OCI-M2 (cell line): ENCODE data around the gene ADAM15.

Experiments
- DNase-seq: peaks from one replicate; lab custom pipeline; 2025; ENCODE audit not compliant: unreplicated experiment; lab: John Stamatoyannopoulos, UW

Gene ADAM15

GRCh38 chr1:155012026-155012546 is 39.0 kb upstream of the ADAM15 start:
- DNase-seq: no peak

- DNase-seq: no peak
These were observed 38.1 kb upstream of the ADAM15 start for GRCh38 chr1:155012776-155013602.

DNA sequence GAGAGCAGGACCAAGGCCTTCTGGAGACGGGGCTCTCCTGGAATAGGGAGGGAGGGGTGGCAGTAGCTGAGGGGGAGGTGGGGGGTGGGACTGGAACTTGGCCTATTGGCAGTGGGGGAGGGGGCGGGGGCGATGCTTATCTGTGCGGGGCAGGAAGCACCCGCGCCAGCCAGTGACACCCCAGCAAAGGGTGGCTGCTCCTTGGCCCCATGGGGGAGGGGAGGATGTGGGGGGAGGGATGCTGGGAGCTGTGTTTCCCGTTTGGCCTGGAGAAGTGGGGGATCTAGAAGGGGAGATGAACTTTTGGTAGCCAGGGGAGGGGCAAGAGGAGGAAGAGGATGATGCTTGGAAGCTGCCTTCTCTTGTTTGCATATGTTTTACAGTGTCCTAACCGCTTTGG is 37.5 kb upstream of the ADAM15 start:
- no peak for DNase-seq

- DNase-seq: no peak
These were observed 36.2 kb upstream of the ADAM15 start for GRCh38 chr1:155014709-155015508.

DNA sequence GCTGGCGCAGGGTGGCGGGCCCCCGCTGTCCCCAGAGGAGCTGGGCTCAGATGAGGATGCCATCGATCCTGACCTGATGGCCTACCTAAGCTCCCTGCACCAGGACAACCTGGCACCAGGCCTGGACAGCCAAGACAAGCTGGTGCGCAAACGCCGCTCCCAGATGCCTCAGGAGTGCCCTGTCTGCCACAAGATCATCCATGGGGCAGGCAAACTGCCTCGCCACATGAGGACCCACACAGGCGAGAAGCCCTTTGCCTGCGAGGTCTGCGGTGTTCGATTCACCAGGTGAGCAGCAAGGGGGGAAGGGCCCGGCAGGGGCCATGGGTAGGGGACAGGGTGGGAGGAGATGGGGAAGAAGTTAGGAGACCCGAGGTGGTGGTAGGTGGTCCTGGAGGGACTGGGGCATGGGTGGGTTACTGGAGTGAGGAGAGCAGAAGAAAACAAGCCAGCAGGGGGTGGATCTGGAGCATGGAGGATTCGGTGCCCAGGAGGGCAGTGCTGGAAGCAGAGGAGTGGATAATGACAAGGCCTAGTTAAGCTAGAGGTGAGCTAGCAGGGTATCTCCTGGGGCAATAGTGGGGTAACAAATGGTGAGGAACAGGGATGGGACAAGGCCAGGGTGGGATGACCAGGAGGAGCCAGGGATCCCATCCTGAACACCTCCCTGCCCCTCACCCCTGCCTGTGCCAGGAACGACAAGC is 35.4 kb upstream of the ADAM15 start:
- no peak for DNase-seq

DNA sequence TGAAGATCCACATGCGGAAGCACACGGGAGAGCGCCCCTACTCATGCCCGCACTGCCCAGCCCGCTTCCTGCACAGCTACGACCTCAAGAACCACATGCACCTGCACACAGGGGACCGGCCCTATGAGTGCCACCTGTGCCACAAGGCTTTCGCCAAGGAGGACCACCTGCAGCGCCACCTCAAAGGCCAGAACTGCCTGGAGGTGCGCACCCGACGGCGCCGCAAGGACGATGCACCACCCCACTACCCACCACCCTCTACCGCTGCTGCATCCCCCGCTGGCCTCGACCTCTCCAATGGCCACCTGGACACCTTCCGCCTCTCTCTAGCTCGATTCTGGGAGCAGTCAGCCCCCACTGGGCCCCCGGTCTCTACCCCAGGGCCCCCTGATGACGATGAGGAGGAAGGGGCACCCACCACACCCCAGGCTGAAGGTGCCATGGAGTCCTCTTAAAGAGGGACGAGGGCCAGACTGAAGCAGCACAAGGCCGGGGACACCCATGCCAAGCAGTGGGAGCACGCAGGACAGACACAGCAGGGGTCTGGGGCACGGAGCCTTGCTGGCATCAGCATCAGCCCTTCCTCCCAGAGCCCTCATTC is 34.8 kb upstream of the ADAM15 start:
- DNase-seq: no peak

GRCh38 chr1:155017041-155017945 is 33.8 kb upstream of the ADAM15 start:
- peak; percentile 66 for DNase-seq

- no peak for DNase-seq
These were observed 33.2 kb upstream of the ADAM15 start for GRCh38 chr1:155017946-155018316.

DNA sequence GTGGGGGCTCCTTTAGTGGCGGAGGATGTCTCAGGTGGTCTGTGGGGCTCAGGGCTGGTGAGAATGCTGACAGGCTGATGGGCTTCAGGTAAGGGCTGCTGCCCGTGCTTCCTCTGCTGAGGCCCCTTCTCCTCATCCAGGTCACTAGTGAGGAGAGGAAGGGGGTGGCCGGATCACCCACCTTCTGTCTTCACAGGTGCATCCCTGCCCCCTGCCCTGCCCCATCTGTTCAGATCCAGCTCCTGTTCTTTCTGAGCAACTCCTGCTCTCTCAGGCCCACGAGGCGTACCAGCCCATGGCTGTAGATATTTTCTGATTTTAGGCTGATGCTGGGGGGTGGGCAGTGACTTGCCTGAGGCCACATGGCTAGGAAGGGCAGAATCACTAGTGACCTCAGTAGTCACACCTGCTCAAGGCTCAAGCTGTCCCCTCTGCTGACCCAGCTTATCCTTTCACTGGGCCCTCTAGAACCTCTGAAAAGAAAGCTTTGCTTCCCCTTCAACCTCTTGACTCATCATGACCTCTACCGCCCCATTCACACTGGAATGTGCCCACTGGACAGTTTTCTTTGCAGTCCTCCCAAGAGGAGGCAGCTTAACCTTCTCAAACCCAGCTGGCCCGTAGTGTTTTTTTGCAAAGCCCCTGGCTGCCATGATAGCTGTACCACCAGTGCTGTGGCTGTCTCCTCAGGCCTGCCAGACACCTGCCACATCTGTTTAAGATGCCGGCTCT is 32.3 kb upstream of the ADAM15 start:
- DNase-seq: no peak

DNA sequence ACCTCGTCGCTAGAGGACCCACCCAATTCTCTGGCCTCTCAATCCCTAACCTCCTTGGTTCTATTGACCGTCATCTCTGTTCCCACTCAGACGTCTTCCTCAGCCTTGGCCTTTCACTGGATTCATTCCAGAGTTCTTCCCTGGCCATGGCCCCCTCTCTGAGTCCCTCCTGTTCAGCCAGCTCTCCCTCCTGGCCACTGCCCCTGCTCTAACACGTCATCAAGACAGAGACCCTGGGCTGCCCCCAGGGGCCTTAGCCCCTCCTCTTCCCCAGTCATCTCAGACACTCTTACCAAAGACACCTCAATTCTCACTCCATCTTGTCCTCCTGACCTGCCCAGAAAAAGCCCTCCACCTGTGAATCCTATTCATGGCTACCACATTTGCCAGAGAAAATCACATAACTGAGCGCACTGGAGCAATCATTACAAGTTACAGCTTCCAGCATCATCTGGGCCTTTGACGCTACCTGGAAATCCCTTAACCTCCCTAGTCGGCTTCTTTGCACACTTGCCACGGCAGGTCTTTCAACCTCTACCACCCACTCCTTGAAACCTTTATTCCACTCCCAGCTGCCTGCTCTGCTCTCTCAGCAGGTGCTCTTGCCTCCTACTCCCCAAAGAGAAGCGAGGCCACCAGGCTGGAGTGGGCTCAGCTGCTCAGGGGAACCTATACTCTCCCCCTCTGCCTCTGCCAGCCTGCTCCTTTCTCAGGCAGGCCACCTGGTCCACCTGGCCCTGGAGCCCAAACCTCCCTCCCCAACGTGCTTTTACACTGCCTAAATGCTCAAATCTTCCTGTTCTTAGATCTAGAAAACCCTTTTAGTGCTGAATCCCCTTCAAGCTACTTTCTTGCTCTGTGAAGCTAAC is 31.5 kb upstream of the ADAM15 start:
- no peak for DNase-seq

- no peak for DNase-seq
These were observed 28.8 kb upstream of the ADAM15 start for GRCh38 chr1:155022136-155022926.

- no peak for DNase-seq
These were observed 28.2 kb upstream of the ADAM15 start for GRCh38 chr1:155022927-155023236.

DNA sequence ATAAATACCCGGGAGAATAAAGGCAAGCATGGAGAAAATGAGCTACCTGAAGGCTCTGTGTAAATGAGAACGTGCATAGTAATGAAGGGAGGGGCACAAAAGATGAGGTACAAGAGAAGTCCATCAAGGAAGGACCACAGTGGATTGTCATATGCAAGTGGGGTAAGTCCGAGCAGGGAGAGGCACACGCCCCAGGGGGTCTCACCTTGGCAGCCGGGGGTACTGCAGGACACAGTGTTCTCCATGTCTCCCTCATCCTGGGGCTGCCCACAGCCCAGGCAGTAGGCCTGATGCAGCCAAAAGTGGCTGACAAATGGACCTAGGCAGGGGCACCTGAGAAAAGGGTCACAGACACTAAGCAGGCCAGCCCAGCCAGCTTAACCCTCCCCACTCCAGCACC is 27.5 kb upstream of the ADAM15 start:
- no peak for DNase-seq

- no peak for DNase-seq
These were observed 26.8 kb upstream of the ADAM15 start for GRCh38 chr1:155024315-155024714.

- DNase-seq: no peak
These were observed 25.0 kb upstream of the ADAM15 start for GRCh38 chr1:155026154-155026553.

DNA sequence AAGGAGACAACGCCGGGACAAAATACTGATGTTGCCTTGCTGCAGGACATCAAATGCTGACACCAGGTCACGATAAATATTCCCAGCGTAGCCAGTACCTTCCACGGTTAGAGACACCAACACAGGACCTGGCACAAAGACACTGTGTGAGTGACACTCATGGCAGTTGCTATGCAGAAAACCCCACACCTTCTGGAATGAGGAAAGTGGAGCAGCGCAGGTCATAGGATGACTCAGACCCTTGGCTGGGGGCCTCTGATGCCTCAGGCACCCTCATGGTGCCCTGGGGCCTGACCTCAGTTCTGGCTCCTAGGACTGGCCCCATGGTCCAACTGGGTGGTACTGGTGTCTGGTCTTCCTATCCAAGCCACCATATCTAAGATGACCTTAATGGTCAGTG is 24.5 kb upstream of the ADAM15 start:
- DNase-seq: no peak

GRCh38 chr1:155029513-155030242 is 21.4 kb upstream of the ADAM15 start:
- DNase-seq: no peak
